Sigmoid colon (tissue), 7 donors: Measurements from ENCODE around the gene S100A10. TPM values are rescaled to one million over a fixed set of nuclear protein-coding genes. Genes with fewer than 3 reads are reported as not detected.

Experiments
- DNase-seq: peaks from one replicate; pipeline ENCODE4 v3.0.0-alpha.2; 2019
- H3K27ac ChIP-seq, 4 donors: fragments of 200-600 bp; sonication (generic); one replicate each; pipeline ENCODE4 v1.5.1; 2016 to 2019; ENCODE audit warnings: mild to moderate bottlenecking in 1 of 4
- H3K27me3 ChIP-seq, 3 donors: fragments of 200-600 bp; sonication (generic); one replicate each; pipeline ENCODE4 v1.5.1; 2019; ENCODE audit warnings: mild to moderate bottlenecking in 1 of 3
- H3K36me3 ChIP-seq, 4 donors: fragments of 200-600 bp; sonication (generic); one replicate each; pipeline ENCODE4 v1.5.1; 2016 to 2019
- H3K4me1 ChIP-seq, 4 donors: fragments of 200-600 bp; sonication (generic); one replicate each; pipeline ENCODE4 v1.5.1; 2017 to 2019
- H3K4me3 ChIP-seq, 4 donors: fragments of 200-600 bp; sonication (generic); one replicate each; pipeline ENCODE4 v1.5.1; 2017 to 2019; ENCODE audit warnings: mild to moderate bottlenecking in 2 of 4, moderate library complexity in 1 of 4
- H3K9me3 ChIP-seq, 4 donors: fragments of 200-600 bp in 3 of 4; sonication (generic) in 3 of 4; one replicate each; pipeline versions ENCODE4 v1.5.1 to v1.6.1; 2013 to 2019
- CTCF ChIP-seq, 4 experiments: fragments of 450-650 bp in 3 of 4; fragments of 200-600 bp in 1 of 4; IDR thresholded peaks; one replicate each; pipeline ENCODE4 v1.5.1; 2016 to 2019; ENCODE audit warnings: antibody characterized with exemption in 4 of 4, mild to moderate bottlenecking in 3 of 4, moderate library complexity in 2 of 4
- EP300 ChIP-seq, 4 donors: sonication (generic); formaldehyde crosslinking; IDR thresholded peaks; one replicate each; pipeline ENCODE4 v1.6.1; 2017; ENCODE audit warnings: antibody characterized with exemption in 4 of 4
- POLR2A ChIP-seq, 2 donors: fragments of 450-650 bp; IDR thresholded peaks; one replicate each; pipeline ENCODE4 v1.6.1; 2016; ENCODE audit warnings: antibody characterized with exemption in 2 of 2, mild to moderate bottlenecking in 2 of 2, moderate library complexity in 2 of 2
- POLR2AphosphoS5 ChIP-seq, 4 donors: sonication (generic); formaldehyde crosslinking; IDR thresholded peaks; one replicate each; pipeline ENCODE4 v1.6.1; 2017; ENCODE audit warnings: antibody characterized with exemption in 4 of 4
- WGBS, 2 donors: extraction: QIAGEN DNeasy Blood & Tissue Kit; methylation state at CpG; one replicate each; pipeline ENCODE4 v1.1.7; 2013; 5-methylcytosine and 5-hydroxymethylcytosine counted together
- intact Hi-C: fragments of 100-400 bp; cut with DNase I; formaldehyde crosslinking; loops from one replicate; pipeline ENCODE4 v1.15.1; 2023
- polyA plus RNA-seq, 3 donors: library from polyadenylated mRNA; stranded (reverse); fragments of 200-250 nt; gene quantifications; one replicate each; pipeline ENCODE4 v1.2.3, GENCODE V29; 2013
- total RNA-seq, 4 donors: library from RNA; depleted of rRNA; stranded (reverse); fragments of >200 nt; gene quantifications; one replicate each; pipeline ENCODE4 v1.1.0, GENCODE V29; 2016
- donor health status: healthy with polysubstance abuse.
- donor health status: Bipolar disorder and iron deficiency.
- donor health status: healthy.

Gene S100A10
- total and polyA plus RNA-seq, 7 donors, result 20.2 to 1,816 (median 57.9) TPM

- H3K27me3 ChIP-seq, result no peaks in the 10 kb centered on the region
- H3K27ac ChIP-seq, result no peak overlapping the region
- 59 to 65% methylated on average over 4 of the region's 4 CpGs for WGBS, 2 donors
- intact Hi-C loops, result no loop called here
- peaks cover 0 to 10% (median 3%) of the 10 kb centered on the region in 4 donors for H3K4me1 ChIP-seq
- peaks cover 0 to 3% (median 0%) of the 10 kb centered on the region in 4 donors for H3K9me3 ChIP-seq
- TF ChIP-seq EP300 (IDR thresholded peaks at IDR 0.05) (no peak), POLR2A (IDR thresholded peaks at IDR 0.05) (no peak), CTCF (IDR thresholded peaks at IDR 0.05) (no peak), POLR2AphosphoS5 (IDR thresholded peaks at IDR 0.05) (no peak)
- H3K4me3 ChIP-seq, result no peak overlapping the region
- DNase-seq, result no peak
- H3K36me3 ChIP-seq, result no peaks in the 10 kb centered on the region
Observed at GRCh38 chr1:152005360-152005912, 11.8 kb upstream of the S100A10 start.

GRCh38 chr1:152003846-152004442 lies 10.3 kb upstream of the S100A10 start:
- Histone ChIP-seq H3K27ac (no peak overlapping the region), H3K4me3 (no peak overlapping the region), H3K36me3 (no peaks in the 10 kb centered on the region), H3K9me3 (no peaks in the 10 kb centered on the region), H3K27me3 (no peaks in the 10 kb centered on the region), H3K4me1 (peaks cover 0 to 10% (median 3%) of the 10 kb centered on the region in 4 donors)
- intact Hi-C loops, result no loop called here
- 55 to 75% methylated on average over 4 of the region's 4 CpGs for WGBS, 2 donors
- TF ChIP-seq EP300 (IDR thresholded peaks at IDR 0.05), result no peak
- no peak for TF ChIP-seq POLR2AphosphoS5 (IDR thresholded peaks at IDR 0.05)
- TF ChIP-seq POLR2A (IDR thresholded peaks at IDR 0.05), result no peak
- TF ChIP-seq CTCF (IDR thresholded peaks at IDR 0.05), result no peak
- DNase-seq, result no peak

- no peaks in the 10 kb centered on the region for H3K36me3 ChIP-seq
- H3K4me1 ChIP-seq, result peaks cover 0 to 10% (median 3%) of the 10 kb centered on the region in 4 donors
- WGBS, 2 donors, result 76 to 83% methylated on average over 3 of the region's 3 CpGs
- intact Hi-C loops, result no loop called here
- DNase-seq, result no peak
- H3K27ac ChIP-seq, result no peak overlapping the region
- H3K4me3 ChIP-seq, result no peak overlapping the region
- no peak for TF ChIP-seq CTCF (IDR thresholded peaks at IDR 0.05)
- no peak for TF ChIP-seq POLR2A (IDR thresholded peaks at IDR 0.05)
- no peak for TF ChIP-seq POLR2AphosphoS5 (IDR thresholded peaks at IDR 0.05)
- no peak for TF ChIP-seq EP300 (IDR thresholded peaks at IDR 0.05)
- no peaks in the 10 kb centered on the region for H3K9me3 ChIP-seq
- no peaks in the 10 kb centered on the region for H3K27me3 ChIP-seq
Observed at GRCh38 chr1:152002960-152003359, 9.3 kb upstream of the S100A10 start.

- peak; percentile 92 for DNase-seq
- H3K36me3 ChIP-seq, result no peaks in the 10 kb centered on the region
- no peaks in the 10 kb centered on the region for H3K27me3 ChIP-seq
- WGBS, 2 donors, result 68 to 74% methylated on average over 4 of the region's 4 CpGs
- no peak overlapping the region for H3K4me3 ChIP-seq
- intact Hi-C loops, result loop anchor here (1.0 to 2.0 kb wide), 2 partner anchors 29 to 68 kb away; no protein-coding TSS in a partner anchor
- H3K4me1 ChIP-seq, result peaks cover 0 to 10% (median 3%) of the 10 kb centered on the region in 4 donors
- H3K27ac ChIP-seq, result peak overlapping the region; percentile 46 to 67 (median 56)
- no peak for TF ChIP-seq POLR2A (IDR thresholded peaks at IDR 0.05)
- TF ChIP-seq POLR2AphosphoS5 (IDR thresholded peaks at IDR 0.05), result peak in 2 of 4 donors; percentile 18 to 39
- peak; percentile 61 to 95 (median 93) for TF ChIP-seq CTCF (IDR thresholded peaks at IDR 0.05)
- TF ChIP-seq EP300 (IDR thresholded peaks at IDR 0.05), result no peak
- no peaks in the 10 kb centered on the region for H3K9me3 ChIP-seq
Observed at GRCh38 chr1:152001631-152002584, 8.2 kb upstream of the S100A10 start.
